ENCODE measurements around the gene CIRBP.

The CIRBP gene

GRCh38 chr19:1272423-1273262 is 3.5 kb downstream of the CIRBP start:
- TF ChIP-seq POLR2AphosphoS5 (IDR thresholded peaks at IDR 0.05; ENCODE audit: low read depth, low read length) (no peak), REST (IDR thresholded peaks at IDR 0.05; ENCODE audit: insufficient read depth in 1 of 2, low read depth in 2 of 2, low read length in 2 of 2) (no peak), FOXP2 (optimal IDR thresholded peaks at IDR 0.05; ENCODE audit: borderline replicate concordance, extremely low read depth, extremely low read length, insufficient read depth) (no peak), TAF1 (IDR thresholded peaks at IDR 0.05; ENCODE audit: borderline replicate concordance, insufficient read depth, low read length) (no peak), SIN3A (IDR thresholded peaks at IDR 0.05; ENCODE audit: borderline replicate concordance, insufficient read depth, low read length) (no peak)

GRCh38 chr19:1273263-1274041 is 4.3 kb downstream of the CIRBP start:
- TF ChIP-seq TAF1 (IDR thresholded peaks at IDR 0.05; ENCODE audit: borderline replicate concordance, insufficient read depth, low read length) (no peak), POLR2AphosphoS5 (IDR thresholded peaks at IDR 0.05; ENCODE audit: low read depth, low read length) (no peak; the same call in 1 of the 2 replicates), REST (IDR thresholded peaks at IDR 0.05; ENCODE audit: insufficient read depth in 1 of 2, low read depth in 2 of 2, low read length in 2 of 2) (no peak), SIN3A (IDR thresholded peaks at IDR 0.05; ENCODE audit: borderline replicate concordance, insufficient read depth, low read length) (no peak), FOXP2 (optimal IDR thresholded peaks at IDR 0.05; ENCODE audit: borderline replicate concordance, extremely low read depth, extremely low read length, insufficient read depth) (no peak)

GRCh38 chr19:1274081-1274851 is 5.1 kb downstream of the CIRBP start:
- TF ChIP-seq REST (IDR thresholded peaks at IDR 0.05; ENCODE audit: insufficient read depth in 1 of 2, low read depth in 2 of 2, low read length in 2 of 2): no peak
- TF ChIP-seq POLR2AphosphoS5 (IDR thresholded peaks at IDR 0.05; ENCODE audit: low read depth, low read length): peak; percentile 10; the same call in 1 of the 2 replicates

- TF ChIP-seq REST (IDR thresholded peaks at IDR 0.05; ENCODE audit: insufficient read depth in 1 of 2, low read depth in 2 of 2, low read length in 2 of 2) (no peak), POLR2AphosphoS5 (IDR thresholded peaks at IDR 0.05; ENCODE audit: low read depth, low read length) (no peak)
These were observed 5.7 kb downstream of the CIRBP start for GRCh38 chr19:1274852-1275259.

All from PFSK-1 (cell line).